SK-N-SH treated with all-trans-retinoic acid at 6 μM for 48 hours (cell line): ENCODE results near the gene ATL1.

Experiments
- ARNTL ChIP-seq: fragments of 450-650 bp; formaldehyde crosslinking; IDR thresholded peaks from 2 replicates; pipeline ENCODE4 v1.5.0; 2020; ENCODE audit warnings: low read depth, mild to moderate bottlenecking, moderate library complexity, borderline replicate concordance
- ISL1 ChIP-seq: fragments of 250-450 bp; sonication (Bioruptor Pico); IDR thresholded peaks from 2 replicates; pipeline ENCODE4 v2.1.2; 2022; ENCODE audit warnings: mild to moderate bottlenecking, moderate library complexity
- RARB ChIP-seq: fragments of 250-450 bp; sonication (Bioruptor Pico); IDR thresholded peaks from 2 replicates; pipeline ENCODE4 v1.8.0; 2021; ENCODE audit warnings: mild to moderate bottlenecking, moderate library complexity
- ZC3H10 ChIP-seq: fragments of 250-450 bp; sonication (Bioruptor Pico); IDR thresholded peaks from 2 replicates; pipeline ENCODE4 v1.5.1; 2021; ENCODE audit warnings: mild to moderate bottlenecking, moderate library complexity
- ZFP30 ChIP-seq: fragments of 450-650 bp; formaldehyde crosslinking; IDR thresholded peaks from 2 replicates; pipeline ENCODE4 v1.5.0; 2022; ENCODE audit warnings: mild to moderate bottlenecking, moderate library complexity

DNA sequence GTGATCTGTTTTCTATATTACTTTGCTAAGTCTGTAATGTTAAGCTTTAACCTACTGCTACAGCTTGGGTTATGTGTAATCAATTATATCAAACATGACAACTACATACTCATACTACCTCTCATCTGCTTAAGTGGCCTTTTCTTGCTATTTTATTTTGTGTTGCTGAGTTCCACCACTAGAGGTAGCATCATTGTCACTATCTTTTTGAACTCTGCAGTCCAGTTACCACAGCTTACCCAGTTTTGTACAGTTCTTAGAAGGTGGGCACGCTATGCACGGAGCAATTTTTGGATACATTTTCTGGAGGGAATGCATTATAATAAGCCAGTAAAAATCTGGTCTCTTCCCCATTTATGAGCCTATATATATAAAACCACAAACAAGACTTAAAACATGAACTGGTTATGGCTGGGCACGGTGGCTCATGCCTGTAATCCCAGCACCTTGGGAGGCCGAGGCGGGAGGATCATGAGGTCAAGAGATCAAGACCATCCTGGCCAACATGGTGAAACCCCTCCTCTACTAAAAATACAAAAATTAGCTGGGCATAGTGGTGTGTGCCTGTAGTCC, 59.7 kb downstream of the ATL1 start:
- TF ChIP-seq ISL1 (CRISPR knock-in tag) (no peak), ZC3H10 (CRISPR knock-in tag) (no peak), ARNTL (CRISPR knock-in tag) (no peak), RARB (no peak), ZFP30 (no peak)
